ENCODE results near the gene COL5A1.
"Not testable (repeated sequence)": the region's sequence is repeated elsewhere in the genome, so short reads cannot be mapped to it uniquely, and the experiment has no call there.

COL5A1 gene

DNA sequence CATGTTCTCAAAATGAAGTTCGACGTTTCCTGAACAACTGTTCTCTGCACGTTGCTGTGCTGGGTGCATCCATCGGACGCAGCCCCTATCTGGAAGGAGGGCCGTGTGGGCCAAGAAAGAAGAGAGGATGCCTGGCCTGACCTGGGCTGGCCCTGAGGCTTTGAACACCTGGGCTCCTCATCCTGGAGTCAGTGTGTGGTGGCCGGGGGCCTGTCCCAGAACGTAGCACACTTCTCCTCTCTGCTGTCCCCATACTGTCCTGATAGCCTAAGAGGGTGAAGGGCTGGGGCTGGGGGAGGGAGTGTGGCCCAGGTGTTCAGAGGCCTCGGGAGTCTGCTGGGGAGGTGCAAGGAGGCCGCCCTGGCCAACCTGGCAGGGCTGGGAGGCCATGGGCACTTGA, 21.5 kb downstream of the COL5A1 start:
- TF ChIP-seq, protein P1, sequence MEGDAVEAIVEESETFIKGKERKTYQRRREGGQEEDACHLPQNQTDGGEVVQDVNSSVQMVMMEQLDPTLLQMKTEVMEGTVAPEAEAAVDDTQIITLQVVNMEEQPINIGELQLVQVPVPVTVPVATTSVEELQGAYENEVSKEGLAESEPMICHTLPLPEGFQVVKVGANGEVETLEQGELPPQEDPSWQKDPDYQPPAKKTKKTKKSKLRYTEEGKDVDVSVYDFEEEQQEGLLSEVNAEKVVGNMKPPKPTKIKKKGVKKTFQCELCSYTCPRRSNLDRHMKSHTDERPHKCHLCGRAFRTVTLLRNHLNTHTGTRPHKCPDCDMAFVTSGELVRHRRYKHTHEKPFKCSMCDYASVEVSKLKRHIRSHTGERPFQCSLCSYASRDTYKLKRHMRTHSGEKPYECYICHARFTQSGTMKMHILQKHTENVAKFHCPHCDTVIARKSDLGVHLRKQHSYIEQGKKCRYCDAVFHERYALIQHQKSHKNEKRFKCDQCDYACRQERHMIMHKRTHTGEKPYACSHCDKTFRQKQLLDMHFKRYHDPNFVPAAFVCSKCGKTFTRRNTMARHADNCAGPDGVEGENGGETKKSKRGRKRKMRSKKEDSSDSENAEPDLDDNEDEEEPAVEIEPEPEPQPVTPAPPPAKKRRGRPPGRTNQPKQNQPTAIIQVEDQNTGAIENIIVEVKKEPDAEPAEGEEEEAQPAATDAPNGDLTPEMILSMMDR (conservative IDR thresholded peaks at IDR 0.05; ENCODE audit: low read length) = no peak
- H3K4me3 ChIP-seq (ENCODE audit: low read length) = 0 out of 2 replicates have a peak overlapping the region, but pooled peaks have one; percentile 7
- DNase-seq (ENCODE audit: low read depth) = no peak

DNA sequence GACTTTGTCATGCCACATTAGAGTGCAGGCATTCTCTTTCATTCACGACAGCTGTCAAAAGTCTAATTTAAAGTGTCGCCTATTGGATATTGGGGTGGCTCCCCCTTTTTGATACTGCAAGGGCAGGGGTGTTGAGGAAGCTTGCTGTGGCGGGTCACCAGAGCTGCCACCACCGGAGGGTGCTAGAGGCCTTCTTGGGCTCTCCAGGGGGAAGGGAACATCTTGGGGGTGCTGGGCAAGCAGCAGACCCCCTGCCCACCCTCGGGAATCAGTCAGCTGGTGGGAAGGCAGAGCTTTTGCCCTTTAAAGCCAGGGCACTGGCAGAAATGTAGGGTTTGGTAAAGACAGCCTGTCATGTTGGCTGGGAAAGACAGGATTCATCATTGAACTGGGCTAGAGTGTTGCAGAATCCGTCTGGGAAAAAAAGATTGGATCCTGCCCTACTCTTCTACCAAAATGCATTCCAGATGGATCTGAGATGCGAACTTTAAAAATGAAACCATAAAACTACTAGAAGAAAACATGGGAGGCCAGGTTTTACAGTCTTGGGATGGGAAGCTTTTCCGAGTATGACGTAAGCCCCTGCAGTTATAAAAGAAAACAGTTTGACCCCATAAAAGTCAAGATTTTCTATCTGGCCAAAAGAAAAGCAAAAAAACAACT, 22.3 kb downstream of the COL5A1 start:
- TF ChIP-seq, protein P1 (conservative IDR thresholded peaks at IDR 0.05; ENCODE audit: low read length) = peak; percentile 49
- no peak overlapping the region for H3K4me3 ChIP-seq (ENCODE audit: low read length)
- DNase-seq (ENCODE audit: low read depth) = peak; percentile 84

DNA sequence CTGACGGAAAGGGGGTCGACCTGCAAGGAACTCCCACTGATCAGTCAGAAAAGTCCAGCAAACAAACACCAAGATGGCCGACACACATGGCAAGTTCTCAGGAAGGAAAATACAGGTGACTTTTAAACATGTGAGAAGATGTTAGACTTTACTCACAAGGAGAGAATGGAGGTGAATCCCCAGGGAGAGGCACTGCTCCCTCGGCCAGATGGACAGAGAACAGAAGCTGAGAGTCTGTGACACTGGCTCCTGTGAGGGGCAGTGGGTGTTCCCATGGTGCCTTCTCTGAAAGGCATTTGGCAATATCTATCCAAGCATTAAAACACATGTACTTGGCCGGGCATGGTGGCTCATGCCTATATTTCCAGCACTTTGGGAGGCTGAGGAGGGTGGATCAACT, 22.8 kb downstream of the COL5A1 start:
- H3K4me3 ChIP-seq (ENCODE audit: low read length) = no peak overlapping the region
- TF ChIP-seq, protein P1 (conservative IDR thresholded peaks at IDR 0.05; ENCODE audit: low read length) = no peak
- DNase-seq (ENCODE audit: low read depth) = no peak

DNA sequence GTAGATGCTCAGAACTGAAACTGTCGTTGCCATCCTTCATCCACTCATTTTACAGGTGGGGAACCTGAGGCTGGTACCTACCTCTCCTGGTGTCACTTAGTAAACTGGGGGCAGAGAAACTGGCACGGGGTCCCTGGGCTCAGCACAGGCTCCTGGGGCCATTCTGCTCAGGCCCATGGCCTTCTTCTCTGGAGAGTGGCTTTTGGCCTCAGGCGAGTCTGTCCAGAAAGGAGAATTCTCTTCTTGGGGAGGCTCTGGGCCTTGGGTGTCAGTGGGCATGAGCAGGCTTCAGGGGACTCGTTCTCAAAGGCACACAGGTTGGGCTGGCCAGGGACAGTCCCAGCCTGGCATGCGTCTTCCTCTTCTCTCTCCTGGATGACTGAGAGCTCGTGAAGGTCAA, 24.6 kb downstream of the COL5A1 start:
- TF ChIP-seq, protein P1 (conservative IDR thresholded peaks at IDR 0.05; ENCODE audit: low read length) = no peak
- H3K4me3 ChIP-seq (ENCODE audit: low read length) = no peak overlapping the region
- no peak for DNase-seq (ENCODE audit: low read depth)

DNA sequence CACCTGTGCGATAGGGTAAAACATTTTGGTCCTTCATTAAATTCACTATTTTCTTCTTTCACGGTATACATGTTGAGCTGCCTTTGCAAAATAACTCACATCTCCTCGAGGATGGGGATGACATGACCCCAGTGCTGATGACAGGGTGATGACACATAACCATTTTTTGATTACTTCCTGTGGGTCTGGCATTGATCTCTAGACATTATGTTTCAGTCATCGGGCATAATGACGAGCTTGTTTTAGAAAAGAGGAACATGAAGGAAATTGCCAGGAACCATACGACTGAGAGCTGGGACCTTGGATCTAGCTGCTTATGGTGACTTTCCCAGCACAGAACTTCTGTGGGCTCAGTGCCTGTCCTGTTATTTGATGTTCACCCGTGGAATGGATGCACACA, 25.2 kb downstream of the COL5A1 start:
- H3K4me3 ChIP-seq (ENCODE audit: low read length) = no peak overlapping the region
- TF ChIP-seq, protein P1 (conservative IDR thresholded peaks at IDR 0.05; ENCODE audit: low read length) = no peak
- DNase-seq (ENCODE audit: low read depth) = peak; percentile 54

DNA sequence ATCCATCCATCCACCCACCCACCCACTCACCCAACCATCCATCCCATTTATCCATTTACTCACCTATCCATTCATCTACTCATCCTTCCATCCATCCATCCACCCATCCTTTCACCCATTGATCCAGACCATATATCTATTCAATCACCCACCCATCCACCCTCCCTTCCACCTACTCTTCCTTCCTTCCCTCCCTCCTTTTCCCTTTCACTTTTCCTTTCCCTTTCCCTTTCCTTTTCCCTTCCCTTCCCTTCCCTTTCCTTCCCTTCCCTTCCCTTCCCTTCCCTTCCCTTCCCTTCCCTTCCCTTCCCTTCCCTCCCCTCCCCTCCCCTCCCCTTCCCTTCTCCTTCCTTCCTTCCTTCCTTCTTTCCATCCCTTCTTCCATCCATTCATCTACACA, 27.4 kb downstream of the COL5A1 start:
- DNase-seq (ENCODE audit: low read depth); H3K4me3 ChIP-seq (ENCODE audit: low read length): not testable (repeated sequence)

DNA sequence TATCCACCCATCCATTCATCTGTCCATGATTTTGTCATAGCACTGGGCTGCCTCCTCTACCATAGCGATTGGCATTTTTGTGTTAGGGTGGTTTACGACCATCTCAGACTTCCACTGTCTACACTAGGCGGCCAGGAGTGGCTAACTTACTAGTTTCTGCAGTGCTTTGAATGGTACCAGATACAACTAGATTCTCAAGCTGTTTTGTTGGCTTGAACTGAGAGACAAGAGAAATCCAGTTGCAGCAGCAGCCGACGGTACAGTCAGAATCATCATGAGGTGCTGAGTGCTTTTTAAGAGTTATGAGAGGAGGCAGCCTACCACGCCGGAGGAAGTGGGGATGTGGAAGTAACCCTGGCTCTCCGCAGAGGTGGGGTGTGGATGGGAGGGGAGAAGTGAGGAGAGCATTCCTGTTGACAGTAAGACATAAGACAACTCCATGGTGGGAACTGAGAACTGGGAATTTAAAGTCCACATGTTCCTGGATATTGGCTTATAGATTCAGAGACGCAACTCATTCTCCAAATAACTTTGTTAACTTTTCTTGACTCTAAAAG, 27.9 kb downstream of the COL5A1 start:
- peak; percentile 40 for DNase-seq (ENCODE audit: low read depth)
- no peak overlapping the region; the same call in 1 of the 2 replicates for H3K4me3 ChIP-seq (ENCODE audit: low read length)
- TF ChIP-seq, protein P1 (conservative IDR thresholded peaks at IDR 0.05; ENCODE audit: low read length) = no peak
